ENCODE measurements around the gene RETREG1.

The RETREG1 gene

DNA sequence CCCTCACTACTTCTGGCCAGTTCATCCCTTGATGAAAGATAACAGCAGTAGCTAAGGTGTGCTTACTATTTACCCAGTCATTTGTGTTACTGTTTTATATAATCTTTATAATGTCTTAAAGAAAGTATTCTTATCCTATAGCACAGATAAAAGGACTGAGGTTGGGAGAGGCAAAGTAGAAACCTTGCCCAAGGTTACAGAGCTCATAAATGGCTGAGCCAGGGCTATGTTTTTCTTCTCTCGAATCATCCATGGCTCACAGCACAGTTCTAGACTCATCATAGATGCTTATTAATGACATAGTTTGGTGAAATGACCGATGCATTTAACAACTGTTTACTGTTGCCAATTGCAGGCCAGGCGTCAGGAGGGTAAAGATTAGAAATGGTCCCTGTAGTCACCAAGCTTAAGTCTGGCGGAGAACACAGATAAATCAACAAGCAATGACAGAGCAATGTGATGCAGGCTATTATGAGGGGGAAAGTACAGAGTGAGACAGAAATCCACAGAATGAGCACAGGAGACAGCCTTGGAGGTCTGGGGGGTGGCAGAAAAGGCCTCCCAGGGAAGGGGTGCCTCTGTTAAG lies 85.6 kb downstream of the RETREG1 start:
- no peak for DNase-seq (ENCODE audit: low read depth in 1 of 2, low spot score in 1 of 2)

DNA sequence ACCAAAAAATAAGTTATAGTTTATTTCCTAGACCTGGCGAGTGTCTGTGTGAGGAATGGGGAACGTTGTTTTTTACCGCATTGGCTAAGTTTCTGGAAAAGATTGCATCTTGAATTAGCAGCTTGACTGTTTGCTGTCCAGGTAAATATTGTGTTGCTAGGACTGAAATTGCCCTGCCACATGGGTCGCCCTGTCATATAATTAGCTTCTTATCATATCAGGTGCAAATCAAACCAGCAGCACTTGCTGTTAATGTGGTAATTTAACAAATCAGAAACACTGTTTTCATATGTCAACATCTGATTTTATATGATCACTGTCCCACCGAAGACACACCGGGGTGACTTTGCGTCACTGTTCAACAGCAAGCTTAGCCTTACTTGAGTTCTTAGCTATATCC lies 87.5 kb downstream of the RETREG1 start:
- no peak for DNase-seq (ENCODE audit: low read depth in 1 of 2, low spot score in 1 of 2)

DNA sequence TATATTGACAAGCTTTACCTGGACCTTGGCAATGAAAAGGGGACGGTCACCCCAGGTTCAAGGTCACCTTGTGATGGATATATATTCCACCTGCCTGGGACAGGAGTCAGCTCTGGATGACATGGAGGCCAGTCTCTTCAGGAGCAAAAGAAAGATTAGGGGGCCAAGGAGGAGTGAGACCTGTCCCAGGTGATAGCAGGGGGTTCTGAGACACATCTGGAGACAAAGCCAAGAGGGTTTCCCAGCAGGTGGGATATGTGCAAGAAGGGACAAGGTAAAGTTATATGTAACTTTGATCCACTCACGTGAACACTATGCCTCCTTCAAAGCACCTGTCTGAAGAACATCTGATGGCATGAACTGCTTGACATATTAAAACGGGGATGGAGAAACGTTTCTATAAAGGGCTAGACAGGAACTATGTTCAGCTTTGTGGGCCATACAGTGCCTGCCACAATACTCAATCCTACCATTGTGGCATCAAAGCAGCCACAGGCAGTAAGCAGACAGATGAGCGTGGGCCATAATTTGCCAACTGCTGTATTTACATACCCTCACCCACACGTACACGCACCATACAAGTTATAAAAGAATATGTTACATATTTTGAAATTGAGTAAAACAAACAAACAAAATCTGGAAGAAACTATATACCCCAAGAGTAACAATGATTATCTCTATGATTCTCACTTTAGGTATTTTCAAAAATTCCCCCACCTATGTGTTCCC lies 88.3 kb downstream of the RETREG1 start:
- no peak for DNase-seq (ENCODE audit: low read depth in 1 of 2, low spot score in 1 of 2)

DNA sequence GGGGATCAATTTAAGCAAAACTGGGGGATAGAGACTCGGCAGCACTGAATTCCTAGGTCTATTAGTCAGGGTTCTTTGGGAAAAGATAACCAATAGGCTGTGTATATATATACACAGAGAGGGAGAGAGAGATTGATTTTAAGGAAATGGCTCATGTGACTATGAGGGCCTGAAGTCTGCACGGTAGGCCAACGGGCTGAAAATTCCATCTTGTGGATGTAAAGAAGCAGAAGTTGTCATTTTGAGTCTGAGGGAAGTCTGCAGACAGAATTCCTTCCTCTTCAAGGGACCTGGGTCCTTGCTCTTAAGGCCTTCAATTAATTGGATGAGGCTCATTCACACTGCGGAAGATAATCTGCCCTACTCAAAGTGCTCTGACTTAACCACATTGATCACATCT lies 91.1 kb downstream of the RETREG1 start:
- no peak for DNase-seq (ENCODE audit: low read depth in 1 of 2, low spot score in 1 of 2)

DNA sequence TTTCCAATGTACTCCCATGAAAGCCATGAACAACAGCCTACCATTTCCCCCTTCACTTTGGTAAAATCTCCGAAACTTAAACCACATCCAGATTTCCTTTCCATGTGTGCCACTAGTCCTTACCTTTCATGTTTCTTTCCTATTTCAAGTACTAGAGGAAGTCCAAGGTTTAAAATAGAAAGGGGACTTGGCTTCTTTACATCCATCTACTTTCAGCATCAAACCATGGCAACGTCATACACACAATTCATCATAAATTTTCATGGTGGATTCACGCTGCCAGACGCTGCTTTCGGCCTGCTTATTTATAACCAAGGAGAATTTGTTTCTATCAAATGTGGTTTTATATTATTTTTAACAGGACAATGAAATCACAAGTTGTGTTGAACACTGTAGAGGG lies 92.5 kb downstream of the RETREG1 start:
- DNase-seq (ENCODE audit: low read depth in 1 of 2, low spot score in 1 of 2): no peak

DNA sequence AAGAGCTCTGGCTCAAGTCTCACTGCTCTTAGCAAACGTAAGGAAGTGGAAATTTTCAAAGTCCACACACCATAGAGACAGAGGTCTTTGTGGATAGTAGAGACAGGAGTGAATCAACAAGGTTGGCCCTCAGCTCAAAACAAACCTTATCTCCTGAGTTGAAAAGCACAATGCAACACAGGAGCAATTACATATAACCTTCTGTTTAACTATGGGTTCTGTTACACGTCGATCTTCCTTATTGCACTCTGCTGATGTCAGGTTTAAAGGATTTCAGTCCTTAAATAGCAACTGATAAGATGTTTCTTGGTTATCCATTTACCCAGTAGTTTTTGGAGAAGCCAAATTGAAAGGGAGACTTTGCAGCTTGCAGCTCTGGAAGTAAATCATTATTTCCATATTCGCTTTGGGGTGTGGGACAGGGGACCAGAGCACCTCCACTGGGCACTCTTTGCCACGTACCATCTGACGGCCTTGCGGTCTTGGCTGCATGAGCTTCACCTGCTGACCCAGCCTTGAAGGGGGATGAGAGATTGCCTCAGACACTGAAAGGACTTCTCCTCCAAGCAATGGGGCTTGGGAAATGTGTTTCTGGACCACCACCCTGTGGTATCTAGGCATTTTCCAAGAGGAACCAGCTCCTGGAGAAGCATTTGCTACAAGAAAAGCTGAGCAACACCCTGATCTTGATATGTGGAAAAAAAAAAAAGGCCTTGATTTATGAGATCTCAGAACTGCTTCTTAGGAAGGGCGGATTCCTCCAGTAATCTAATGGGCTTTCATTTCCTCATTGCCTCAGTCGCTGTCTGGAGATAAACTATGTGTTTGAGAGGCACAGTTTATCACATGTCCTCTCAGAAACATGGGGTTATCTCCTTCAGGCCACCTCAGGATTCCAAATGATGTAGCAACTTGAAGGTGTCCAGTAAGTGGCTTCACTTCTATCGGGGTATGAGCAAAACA lies 95.0 kb downstream of the RETREG1 start:
- no peak for DNase-seq (ENCODE audit: low read depth in 1 of 2, low spot score in 1 of 2)

DNA sequence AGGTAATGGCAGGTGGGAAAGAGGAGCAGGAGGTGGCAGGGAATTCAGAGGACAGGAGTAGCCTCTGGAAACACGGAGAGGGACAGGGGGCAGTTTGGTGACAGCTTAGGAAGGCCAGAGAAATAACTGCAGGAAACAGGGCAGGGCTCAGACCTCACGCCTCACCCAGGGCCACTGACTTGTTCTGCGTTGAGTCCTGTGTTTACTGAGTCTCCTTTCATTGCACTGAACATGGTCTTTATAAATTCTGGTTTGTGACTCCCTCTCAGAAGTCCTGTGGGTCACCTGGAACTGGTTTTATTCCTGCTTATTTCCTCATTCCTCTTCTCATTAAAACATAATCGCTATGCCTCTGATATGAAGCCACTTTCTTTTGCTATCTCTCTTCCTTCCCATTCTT lies 96.0 kb downstream of the RETREG1 start:
- DNase-seq (ENCODE audit: low read depth in 1 of 2, low spot score in 1 of 2): no peak

DNA sequence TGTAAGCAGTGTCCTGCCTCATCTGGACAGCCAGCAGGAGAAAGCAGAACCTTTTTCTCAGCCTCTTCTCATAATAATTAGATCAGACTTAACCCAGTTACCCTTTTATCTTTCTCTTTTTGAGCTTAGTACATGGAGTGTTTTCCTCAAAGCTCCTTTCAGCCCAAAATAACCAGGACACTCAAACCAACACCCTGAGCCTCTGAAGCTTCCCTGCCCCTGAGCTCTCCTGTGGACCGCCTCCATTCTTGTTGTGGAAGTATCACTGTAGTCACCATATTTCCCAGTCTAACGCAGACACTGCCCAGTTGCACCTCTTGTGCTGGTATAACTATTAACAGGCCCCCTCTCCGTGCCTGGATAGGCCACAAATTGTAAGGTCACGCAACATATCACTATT lies 97.4 kb downstream of the RETREG1 start:
- DNase-seq (ENCODE audit: low read depth in 1 of 2, low spot score in 1 of 2): no peak

DNA sequence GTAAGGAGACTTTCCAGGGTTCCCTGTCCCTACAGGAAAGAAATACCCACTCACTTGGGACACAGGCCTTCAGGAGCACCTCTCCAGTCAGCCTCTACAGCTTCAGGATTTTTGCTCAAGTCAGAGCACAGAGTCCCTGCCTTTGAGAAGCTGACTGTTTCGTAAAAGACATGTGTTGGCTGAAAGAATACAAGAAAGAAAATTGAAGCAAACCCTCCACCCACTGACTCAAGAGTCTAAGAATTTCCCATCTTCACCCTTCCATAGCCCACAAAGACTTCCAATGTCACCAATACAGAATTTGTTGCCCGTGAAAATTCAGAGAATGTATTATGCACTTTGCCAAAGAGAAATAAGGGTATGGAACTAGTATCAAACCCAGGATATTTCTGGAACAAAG lies 98.2 kb downstream of the RETREG1 start:
- no peak for DNase-seq (ENCODE audit: low read depth in 1 of 2, low spot score in 1 of 2)

DNA sequence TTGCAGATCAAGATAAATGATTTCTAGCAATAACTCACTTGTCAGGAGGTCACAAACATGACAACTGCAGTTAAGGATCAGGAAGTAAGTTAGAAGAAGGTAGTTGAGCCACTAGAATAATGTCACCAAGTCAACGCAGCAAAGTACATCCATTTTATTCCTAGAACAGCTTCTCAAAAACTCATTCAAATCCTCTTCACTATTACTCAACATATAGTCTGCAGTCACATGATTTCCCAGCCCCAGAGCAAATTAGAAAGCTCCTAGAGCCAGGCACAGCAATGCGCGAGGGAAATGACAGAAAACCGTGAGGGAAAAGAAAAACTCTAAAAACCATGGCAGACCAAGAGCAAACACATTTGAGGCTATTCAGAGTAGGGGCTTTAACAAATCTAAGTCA lies 101.3 kb downstream of the RETREG1 start:
- DNase-seq (ENCODE audit: low read depth in 1 of 2, low spot score in 1 of 2): no peak

DNA sequence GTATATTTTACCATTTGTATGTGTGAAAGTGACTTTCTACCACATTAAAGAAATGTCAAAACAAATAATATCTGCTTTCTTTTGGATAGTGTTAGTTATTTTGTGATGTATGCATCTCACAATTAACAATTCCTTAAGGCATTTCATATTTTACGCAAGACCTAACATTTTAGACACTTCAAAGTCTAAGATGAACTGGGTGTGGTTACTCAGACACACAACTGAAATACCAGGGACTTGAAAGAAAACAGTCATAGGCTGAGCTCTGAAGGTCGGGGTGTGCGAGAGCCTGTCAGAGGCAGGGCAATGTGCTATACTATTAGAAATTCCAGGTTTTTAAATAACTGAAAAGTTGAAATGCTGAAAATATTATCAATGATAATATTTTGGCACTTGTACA lies 106.7 kb downstream of the RETREG1 start:
- DNase-seq (ENCODE audit: low read depth in 1 of 2, low spot score in 1 of 2): no peak

DNA sequence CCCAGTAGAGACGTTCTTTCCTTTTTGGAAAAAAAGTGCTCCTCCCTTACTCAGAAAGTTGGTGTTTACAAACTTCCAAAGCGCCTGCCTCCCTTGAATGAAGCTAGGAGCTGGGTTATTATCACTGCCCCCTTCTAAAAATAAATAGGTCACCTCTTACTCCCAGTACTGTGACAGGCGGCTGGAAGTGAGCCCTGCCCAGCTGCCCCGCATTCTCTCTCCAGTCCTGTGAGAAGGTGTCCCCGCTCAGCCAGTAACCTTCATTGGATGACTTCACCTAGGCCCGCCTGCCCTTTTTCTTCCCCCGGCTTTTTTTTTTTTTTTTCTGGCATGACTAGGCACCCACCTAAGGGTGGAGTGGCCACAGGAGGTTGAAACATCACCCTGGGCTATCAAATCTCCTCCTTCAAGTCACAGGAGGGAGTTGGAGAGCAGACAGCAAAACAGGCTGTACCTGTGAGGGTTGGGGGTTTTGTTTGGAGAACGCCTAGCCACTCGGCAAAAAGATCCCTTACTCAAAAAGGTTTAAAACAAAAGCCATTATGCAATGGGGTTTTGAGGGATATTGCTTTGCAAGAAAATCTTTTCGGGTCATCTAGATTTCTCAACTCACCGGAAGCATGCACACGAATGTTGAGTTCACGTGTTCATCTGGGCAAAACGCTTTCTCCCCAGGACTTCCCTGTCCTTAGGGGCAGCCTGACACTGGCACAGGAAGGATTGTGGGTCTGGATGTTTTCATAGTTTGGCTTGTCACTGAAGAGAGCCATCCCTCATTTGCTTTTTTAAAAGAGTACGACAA lies 107.9 kb downstream of the RETREG1 start:
- DNase-seq (ENCODE audit: low read depth in 1 of 2, low spot score in 1 of 2): no peak

DNA sequence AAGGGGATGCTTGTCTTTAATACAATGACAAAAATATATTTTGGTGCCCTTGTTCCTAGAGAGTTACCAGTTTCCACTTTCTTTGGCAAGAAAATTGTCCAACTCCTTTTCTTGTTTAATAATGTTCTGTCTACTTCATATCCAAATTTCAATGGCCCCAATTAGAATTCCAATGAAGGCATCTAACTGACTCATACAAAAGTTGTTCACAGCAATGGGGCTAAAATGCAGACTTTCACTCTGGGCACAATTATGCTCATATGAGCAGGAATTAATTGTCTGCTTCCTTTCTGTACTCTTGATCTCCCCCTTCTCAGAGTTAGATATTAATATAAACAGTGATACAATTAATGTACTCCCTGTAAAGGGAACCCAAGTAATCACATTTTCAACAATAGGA lies 109.1 kb downstream of the RETREG1 start:
- DNase-seq (ENCODE audit: low read depth in 1 of 2, low spot score in 1 of 2): no peak

DNA sequence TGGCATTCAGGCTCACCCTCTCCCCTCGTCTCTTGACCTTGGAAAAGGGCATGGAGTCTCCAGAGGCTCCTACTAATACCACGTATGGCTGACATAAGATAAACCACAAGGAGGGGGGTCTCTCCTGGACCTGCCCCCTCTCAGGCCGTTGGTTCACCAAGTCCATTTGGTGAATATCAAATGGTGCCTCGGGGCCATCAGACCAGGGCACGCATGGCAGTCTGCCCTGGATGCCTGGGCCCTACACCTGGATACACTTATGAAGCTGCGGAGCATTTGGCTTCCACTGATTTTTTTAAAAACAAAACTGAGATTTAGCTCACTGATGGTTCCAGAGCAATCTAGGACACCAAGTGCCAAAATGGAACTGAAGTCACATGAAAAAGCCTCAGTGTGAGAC lies 110.9 kb downstream of the RETREG1 start:
- no peak for DNase-seq (ENCODE audit: low read depth in 1 of 2, low spot score in 1 of 2)

DNA sequence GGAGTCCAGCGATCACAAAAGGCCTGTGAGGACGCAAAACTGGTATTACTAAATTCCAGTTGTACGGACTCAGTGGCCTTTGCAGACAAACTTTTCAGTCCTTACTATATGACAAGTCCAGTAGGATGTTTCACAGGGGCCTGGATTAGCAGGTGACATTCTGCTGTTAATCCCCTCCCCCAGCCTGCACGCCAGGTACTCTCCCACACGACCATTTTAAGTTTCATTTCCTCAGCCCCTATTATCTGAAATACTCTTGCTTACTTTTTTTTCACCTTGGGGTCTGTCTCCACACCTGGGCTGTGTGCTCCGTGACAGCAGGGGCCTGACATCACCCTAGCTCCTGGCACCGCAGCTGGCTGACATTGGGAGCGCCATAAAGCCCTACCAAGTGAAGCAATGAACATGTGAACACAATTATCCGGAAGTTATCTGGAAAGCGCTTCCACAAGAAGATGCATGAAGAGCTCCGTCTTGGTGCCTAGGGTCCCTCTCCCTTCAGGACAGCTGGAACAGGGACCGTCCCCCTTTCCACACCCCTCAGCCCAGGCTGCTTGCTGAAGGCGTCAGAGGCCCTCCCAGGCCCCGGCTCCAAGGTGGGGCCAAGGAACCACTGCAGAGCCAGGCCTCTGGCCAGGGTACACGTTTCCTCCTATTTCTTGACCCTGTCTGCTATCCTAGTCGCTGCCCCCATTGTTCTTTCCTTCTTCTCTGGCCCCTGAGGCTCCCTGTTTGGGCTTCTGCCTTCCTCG lies 111.5 kb downstream of the RETREG1 start:
- DNase-seq (ENCODE audit: low read depth in 1 of 2, low spot score in 1 of 2): no peak

DNA sequence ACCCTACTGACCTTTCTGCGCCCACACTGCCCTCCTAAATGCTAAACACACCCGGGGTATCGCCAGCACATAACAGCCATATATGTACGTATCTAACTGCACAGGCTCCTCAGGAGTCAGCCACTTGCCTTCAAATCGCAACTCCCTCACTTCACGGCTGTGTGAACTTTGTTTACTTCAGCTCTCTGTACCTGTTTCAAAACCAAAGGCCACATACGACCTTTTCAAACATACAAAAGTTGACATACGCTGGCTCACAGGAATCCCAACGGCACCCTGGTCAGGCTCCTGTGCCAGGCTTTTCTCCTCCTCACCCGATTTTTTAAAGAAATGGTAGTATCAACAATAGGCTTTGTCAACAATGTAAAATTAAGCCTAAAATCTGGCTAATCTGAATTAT lies 112.2 kb downstream of the RETREG1 start:
- DNase-seq (ENCODE audit: low read depth in 1 of 2, low spot score in 1 of 2): no peak

DNA sequence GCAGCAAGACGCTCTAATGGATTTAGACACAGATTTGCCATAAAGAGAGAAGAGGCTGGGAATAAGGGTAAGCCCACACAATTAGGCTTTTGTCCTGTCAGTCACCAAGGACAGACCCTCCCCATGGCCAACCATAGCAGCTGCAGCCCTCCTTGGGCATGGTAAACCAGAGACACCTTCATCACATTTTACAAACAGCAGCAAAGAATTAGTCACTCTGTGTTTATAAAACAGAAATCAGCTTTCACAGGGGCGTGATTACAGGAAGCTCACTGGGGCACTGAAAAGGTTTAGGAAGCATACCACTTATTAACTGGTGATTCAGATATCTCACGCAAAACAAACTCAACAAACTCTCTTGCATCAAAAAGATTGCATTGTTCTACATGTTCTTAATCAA lies 113.9 kb downstream of the RETREG1 start:
- DNase-seq (ENCODE audit: low read depth in 1 of 2, low spot score in 1 of 2): no peak

DNA sequence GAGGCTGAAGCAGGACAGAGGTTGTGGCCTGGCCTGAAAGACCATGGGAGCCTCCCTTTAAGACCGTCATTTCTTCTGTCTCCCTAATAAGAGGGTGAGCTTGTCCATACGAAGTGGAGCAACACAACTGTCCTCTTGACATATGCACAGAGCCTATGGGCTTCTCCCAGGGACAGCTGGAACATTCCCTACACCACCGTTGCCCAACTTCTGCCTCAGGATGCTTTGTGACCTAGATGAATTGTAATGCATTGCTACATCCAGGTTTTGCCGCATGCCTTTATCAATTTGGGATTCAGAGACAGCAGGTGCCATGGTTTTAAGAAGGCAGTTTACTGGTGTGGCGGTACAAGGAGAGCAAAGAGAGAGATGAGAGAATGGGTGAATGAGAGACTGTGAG lies 116.8 kb downstream of the RETREG1 start:
- no peak for DNase-seq (ENCODE audit: low read depth in 1 of 2, low spot score in 1 of 2)

DNA sequence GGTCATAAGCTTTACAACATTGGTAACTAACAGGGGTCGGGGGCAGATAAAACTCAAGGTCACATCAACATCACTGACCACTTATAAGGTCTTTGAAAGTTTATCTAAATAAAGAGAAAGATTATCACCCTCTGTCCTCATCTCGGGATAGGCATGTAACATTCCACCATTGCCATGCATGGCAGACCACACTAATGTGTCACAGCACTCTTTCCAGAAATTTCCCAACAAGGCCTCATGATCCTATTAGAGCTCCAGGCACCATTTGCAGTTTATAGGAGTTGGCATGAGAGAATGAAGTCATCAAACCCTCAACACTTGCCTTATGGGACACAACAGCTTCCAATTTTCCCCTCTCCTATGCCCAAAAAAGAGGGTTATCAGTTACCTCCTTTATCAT lies 119.3 kb downstream of the RETREG1 start:
- no peak for DNase-seq (ENCODE audit: low read depth in 1 of 2, low spot score in 1 of 2)

DNA sequence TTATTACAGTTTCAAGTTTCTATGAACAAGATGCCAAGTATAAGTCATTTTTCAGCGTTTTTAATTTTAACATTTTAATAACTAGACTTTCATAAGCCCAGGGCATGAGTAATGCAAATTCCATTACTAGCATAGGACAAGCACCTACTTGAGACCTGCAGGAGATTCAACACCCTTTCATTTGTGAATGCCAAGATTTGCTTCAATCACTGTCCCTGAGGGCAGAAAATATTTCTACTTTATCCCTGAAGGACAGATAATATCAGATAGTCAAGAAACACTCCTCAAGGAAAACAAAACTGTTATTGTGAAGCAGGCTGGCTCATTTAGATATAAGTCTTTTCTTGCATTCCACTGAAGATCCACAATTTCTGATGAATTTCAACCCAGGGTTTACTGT lies 123.5 kb downstream of the RETREG1 start:
- DNase-seq (ENCODE audit: low read depth in 1 of 2, low spot score in 1 of 2): no peak
